ENCODE results near the gene LRP5. TPM values are rescaled to one million over a fixed set of nuclear protein-coding genes. Genes with fewer than 3 reads are reported as not detected.

Gene LRP5
- total RNA-seq, 1 donor from 2014 or later, result 20.2 TPM

DNA sequence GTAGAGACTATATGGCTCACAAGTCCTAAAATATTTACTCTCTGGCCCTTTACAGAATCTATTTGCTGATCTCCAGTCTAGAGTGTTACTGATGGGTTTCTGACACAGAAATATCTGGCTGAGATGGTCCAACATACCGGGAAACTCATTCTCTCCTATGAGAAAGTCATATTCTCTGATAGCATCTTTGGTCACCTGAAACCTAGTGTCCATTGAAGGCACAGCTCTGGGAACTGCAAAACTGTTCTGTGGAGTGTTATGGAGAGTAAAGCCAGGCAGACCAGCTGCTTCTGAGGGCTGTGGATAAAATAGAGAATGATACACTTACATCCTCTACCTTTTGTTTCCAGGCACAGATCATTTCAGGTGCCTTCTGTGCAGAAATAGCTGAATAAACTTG is 38.1 kb upstream of the LRP5 start:
- H3K4me3 Mint-ChIP-seq (ENCODE audit: unreplicated experiment), result no peak overlapping the region
- no peak for TF ChIP-seq EZH2 (IDR thresholded peaks at IDR 0.05; ENCODE audit: insufficient read depth, low read length)
- TF ChIP-seq, protein P1, sequence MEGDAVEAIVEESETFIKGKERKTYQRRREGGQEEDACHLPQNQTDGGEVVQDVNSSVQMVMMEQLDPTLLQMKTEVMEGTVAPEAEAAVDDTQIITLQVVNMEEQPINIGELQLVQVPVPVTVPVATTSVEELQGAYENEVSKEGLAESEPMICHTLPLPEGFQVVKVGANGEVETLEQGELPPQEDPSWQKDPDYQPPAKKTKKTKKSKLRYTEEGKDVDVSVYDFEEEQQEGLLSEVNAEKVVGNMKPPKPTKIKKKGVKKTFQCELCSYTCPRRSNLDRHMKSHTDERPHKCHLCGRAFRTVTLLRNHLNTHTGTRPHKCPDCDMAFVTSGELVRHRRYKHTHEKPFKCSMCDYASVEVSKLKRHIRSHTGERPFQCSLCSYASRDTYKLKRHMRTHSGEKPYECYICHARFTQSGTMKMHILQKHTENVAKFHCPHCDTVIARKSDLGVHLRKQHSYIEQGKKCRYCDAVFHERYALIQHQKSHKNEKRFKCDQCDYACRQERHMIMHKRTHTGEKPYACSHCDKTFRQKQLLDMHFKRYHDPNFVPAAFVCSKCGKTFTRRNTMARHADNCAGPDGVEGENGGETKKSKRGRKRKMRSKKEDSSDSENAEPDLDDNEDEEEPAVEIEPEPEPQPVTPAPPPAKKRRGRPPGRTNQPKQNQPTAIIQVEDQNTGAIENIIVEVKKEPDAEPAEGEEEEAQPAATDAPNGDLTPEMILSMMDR (IDR thresholded peaks at IDR 0.05; ENCODE audit: insufficient read depth, low read depth, low read length), result no peak

DNA sequence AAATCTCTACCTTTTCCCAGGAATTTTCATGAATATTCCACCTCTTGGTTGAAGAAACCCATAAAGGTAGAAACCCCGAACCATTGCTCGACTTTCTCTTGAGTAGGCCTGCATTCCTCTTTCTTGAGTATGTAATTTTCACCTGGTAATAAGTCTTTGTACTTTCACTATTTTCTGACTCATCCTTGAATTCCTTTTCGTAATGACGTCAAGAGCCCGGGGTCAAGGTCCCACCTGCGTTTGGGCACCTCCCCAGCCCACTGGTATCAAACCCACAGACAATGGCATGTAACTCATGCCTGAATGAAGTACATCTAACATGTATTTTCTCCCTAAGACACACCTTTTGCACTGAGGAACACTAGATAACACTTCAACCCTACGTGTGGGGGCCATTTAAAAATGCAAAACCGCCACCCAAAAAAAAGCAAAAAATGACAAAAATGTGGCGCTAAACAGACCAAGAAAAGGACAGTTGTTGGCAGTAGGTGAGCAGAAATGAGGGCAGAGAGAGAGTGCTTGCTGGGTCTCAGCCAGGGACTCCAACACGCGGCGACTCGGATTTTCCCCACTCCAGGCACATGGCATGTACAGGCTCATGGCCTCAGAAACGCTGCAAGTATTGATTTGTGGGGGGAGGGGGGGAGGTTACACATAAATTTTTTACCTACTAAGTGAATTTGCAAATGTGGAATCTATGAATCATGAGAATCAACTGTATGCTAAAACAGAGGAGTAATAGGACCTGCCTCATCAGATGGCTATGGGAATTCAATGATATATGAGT is 36.5 kb upstream of the LRP5 start:
- H3K27me3 ChIP-seq (ENCODE audit: insufficient read depth, low read length), result no peaks in the 10 kb centered on the region
- Mint-ChIP-seq H3K27me3 (ENCODE audit: low read depth, unreplicated experiment) (no peaks in the 10 kb centered on the region), H3K9me3 (ENCODE audit: unreplicated experiment) (no peaks in the 10 kb centered on the region), H3K4me3 (ENCODE audit: unreplicated experiment) (no peak overlapping the region), H3K27ac (ENCODE audit: unreplicated experiment) (no peak overlapping the region), H3K36me3 (ENCODE audit: low read depth, unreplicated experiment) (no peaks in the 10 kb centered on the region), H3K4me1 (ENCODE audit: low read depth, unreplicated experiment) (peaks cover 2% of the 10 kb centered on the region)
- H3K4me3 ChIP-seq (ENCODE audit: insufficient read depth, low read depth, low read length), result no peak overlapping the region
- H2AFZ ChIP-seq (ENCODE audit: low read depth, low read length), result no peak overlapping the region
- no peak overlapping the region for H3K4me2 ChIP-seq (ENCODE audit: low read length)
- H4K20me1 ChIP-seq (ENCODE audit: insufficient read depth, low read length), result peaks cover under 1% of the 10 kb centered on the region
- FAIRE-seq (no peak), DNase-seq (ENCODE audit: low read depth) (no peak)
- no peaks in the 10 kb centered on the region for H3K36me3 ChIP-seq (ENCODE audit: insufficient read depth, low read length)
- H3K27ac ChIP-seq (ENCODE audit: low read depth, low read length), result no peak overlapping the region
- no peak overlapping the region for H3K9ac ChIP-seq (ENCODE audit: low read length)
- TF ChIP-seq, protein P1 (IDR thresholded peaks at IDR 0.05; ENCODE audit: insufficient read depth, low read depth, low read length), result no peak
- TF ChIP-seq EZH2 (IDR thresholded peaks at IDR 0.05; ENCODE audit: insufficient read depth, low read length), result no peak
- H3K79me2 ChIP-seq (ENCODE audit: insufficient read depth, low read length), result peaks cover 8% of the 10 kb centered on the region
- peaks cover under 1% of the 10 kb centered on the region for H3K4me1 ChIP-seq (ENCODE audit: insufficient read depth, low read length)
- H3K9me3 ChIP-seq (ENCODE audit: insufficient read depth, low read depth, low read length), result no peaks in the 10 kb centered on the region

More for the DNA sequence above, 38.1 kb upstream of the LRP5 start:
- Mint-ChIP-seq H3K4me1 (ENCODE audit: low read depth, unreplicated experiment) (peaks cover 15% of the 10 kb centered on the region), H3K9me3 (ENCODE audit: unreplicated experiment) (no peaks in the 10 kb centered on the region), H3K27ac (ENCODE audit: unreplicated experiment) (no peak overlapping the region), H3K36me3 (ENCODE audit: low read depth, unreplicated experiment) (no peaks in the 10 kb centered on the region), H3K27me3 (ENCODE audit: low read depth, unreplicated experiment) (no peaks in the 10 kb centered on the region)
- Histone ChIP-seq H3K9ac (ENCODE audit: low read length) (no peak overlapping the region), H3K9me3 (ENCODE audit: insufficient read depth, low read depth, low read length) (no peaks in the 10 kb centered on the region), H3K4me2 (ENCODE audit: low read length) (no peak overlapping the region), H3K36me3 (ENCODE audit: insufficient read depth, low read length) (no peaks in the 10 kb centered on the region), H4K20me1 (ENCODE audit: insufficient read depth, low read length) (peaks cover 13% of the 10 kb centered on the region), H2AFZ (ENCODE audit: low read depth, low read length) (no peak overlapping the region), H3K27ac (ENCODE audit: low read depth, low read length) (no peak overlapping the region), H3K4me1 (ENCODE audit: insufficient read depth, low read length) (peaks cover 15% of the 10 kb centered on the region), H3K79me2 (ENCODE audit: insufficient read depth, low read length) (peaks cover 24% of the 10 kb centered on the region), H3K4me3 (ENCODE audit: insufficient read depth, low read depth, low read length) (no peak overlapping the region), H3K27me3 (ENCODE audit: insufficient read depth, low read length) (no peaks in the 10 kb centered on the region)
- no peak for DNase-seq (ENCODE audit: low read depth)
- FAIRE-seq, result no peak

DNA sequence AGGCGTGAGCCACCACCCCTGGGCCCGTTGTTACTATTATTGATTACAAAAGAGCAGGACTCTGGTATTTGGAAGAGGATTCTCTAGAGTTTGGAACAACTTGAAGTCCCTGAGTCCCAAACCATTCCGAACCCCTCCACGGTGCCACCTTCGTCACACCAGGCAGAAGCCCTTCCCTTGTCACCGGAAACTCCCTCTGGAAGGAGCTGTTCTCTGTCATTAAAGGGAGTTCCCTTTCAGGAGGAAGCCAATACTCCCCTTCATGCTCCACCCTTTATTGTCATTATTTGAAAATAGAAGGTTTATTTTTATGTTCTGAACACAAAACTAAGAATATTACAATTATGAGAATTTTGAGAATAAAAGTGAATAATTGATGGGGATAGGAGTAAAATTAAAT is 35.5 kb upstream of the LRP5 start:
- Histone ChIP-seq H3K4me2 (ENCODE audit: low read length) (no peak overlapping the region), H3K79me2 (ENCODE audit: insufficient read depth, low read length) (no peaks in the 10 kb centered on the region), H2AFZ (ENCODE audit: low read depth, low read length) (no peak overlapping the region), H3K9me3 (ENCODE audit: insufficient read depth, low read depth, low read length) (no peaks in the 10 kb centered on the region), H3K27me3 (ENCODE audit: insufficient read depth, low read length) (no peaks in the 10 kb centered on the region), H4K20me1 (ENCODE audit: insufficient read depth, low read length) (no peaks in the 10 kb centered on the region), H3K36me3 (ENCODE audit: insufficient read depth, low read length) (no peaks in the 10 kb centered on the region), H3K27ac (ENCODE audit: low read depth, low read length) (no peak overlapping the region), H3K9ac (ENCODE audit: low read length) (no peak overlapping the region), H3K4me3 (ENCODE audit: insufficient read depth, low read depth, low read length) (no peak overlapping the region), H3K4me1 (ENCODE audit: insufficient read depth, low read length) (no peaks in the 10 kb centered on the region)
- Mint-ChIP-seq H3K4me1 (ENCODE audit: low read depth, unreplicated experiment) (no peaks in the 10 kb centered on the region), H3K9me3 (ENCODE audit: unreplicated experiment) (no peaks in the 10 kb centered on the region), H3K4me3 (ENCODE audit: unreplicated experiment) (no peak overlapping the region), H3K27ac (ENCODE audit: unreplicated experiment) (no peak overlapping the region), H3K36me3 (ENCODE audit: low read depth, unreplicated experiment) (no peaks in the 10 kb centered on the region), H3K27me3 (ENCODE audit: low read depth, unreplicated experiment) (no peaks in the 10 kb centered on the region)
- no peak for TF ChIP-seq EZH2 (IDR thresholded peaks at IDR 0.05; ENCODE audit: insufficient read depth, low read length)
- TF ChIP-seq, protein P1 (IDR thresholded peaks at IDR 0.05; ENCODE audit: insufficient read depth, low read depth, low read length), result no peak
- FAIRE-seq (no peak), DNase-seq (ENCODE audit: low read depth) (no peak)

Measured in astrocyte (in vitro differentiated cells and primary cell).